ENCODE data around the gene PHF21A. TPM values are rescaled to one million over a fixed set of nuclear protein-coding genes. Genes with fewer than 3 reads are reported as not detected.

PHF21A gene
- total and polyA plus RNA-seq, 2 of the 13 experiments (the other 11 are each of a cell fraction or from before 2014, with no cell fraction given), result 4.1 to 34.6 TPM

GRCh38 chr11:45915446-45915845 is 205.8 kb downstream of the PHF21A start:
- no peak overlapping the region for H3K4me2 ChIP-seq (ENCODE audit: low read depth, low read length)
- no peaks in the 10 kb centered on the region; a peak in 1 of 5 replicates for H3K27me3 ChIP-seq (ENCODE audit: control insufficient read depth in 1 of 2, insufficient read depth in 2 of 2, low read length in 2 of 2)
- no peaks in the 10 kb centered on the region for H3K9me3 ChIP-seq (ENCODE audit: low read length)
- no peak for FAIRE-seq
- H3K9ac ChIP-seq (ENCODE audit: insufficient read depth, low read depth, low read length), result no peak overlapping the region
- no peaks in the 10 kb centered on the region for H4K20me1 ChIP-seq (ENCODE audit: insufficient read depth, low read length)
- WGBS (ENCODE audit: low lambda C conversion rate), result 82% methylated on average over 2 of the region's 13 CpGs
- ChIA-PET POLR2A (no interaction called here), CTCF (ENCODE audit: low intra/inter-chr PET ratio, low total read pairs) (no interaction called here)
- H3K36me3 ChIP-seq (replicated peaks in 1 of 2; ENCODE audit: control insufficient read depth in 1 of 2, insufficient read depth in 2 of 2, low read length in 2 of 2), result peaks cover 11 to 23% of the 10 kb centered on the region in 2 experiments; a peak in 3 of 5 replicates
- no peak overlapping the region for H3K27ac ChIP-seq (ENCODE audit: extremely low read length, insufficient read depth, low read length)
- ATAC-seq, result no peak
- intact Hi-C loops (cut with micrococcal nuclease; ENCODE audit: unreplicated experiment), result no loop called here
- DNase-seq (ENCODE audit: low spot score), result no peak
- no TSS peak for BruUV-seq (replicated peaks)
- H3K4me3 ChIP-seq (replicated peaks in 1 of 3; ENCODE audit: insufficient read depth in 1 of 3, low read depth in 2 of 3, low read length in 3 of 3), result no peak overlapping the region
- in situ Hi-C loops (cut with HindIII; ENCODE audit: extremely low pct_ligation_motif_present, low pct_unique_long_range_greater_than_20kb), result no loop called here
- peaks cover 27% of the 10 kb centered on the region for H3K4me1 ChIP-seq (ENCODE audit: insufficient read depth, low read length)
- no peak for TF ChIP-seq PRDM10 (CRISPR knock-in tag; IDR thresholded peaks at IDR 0.05; ENCODE audit: low read depth)
- no peak for TF ChIP-seq DMAP1 (CRISPR knock-in tag; IDR thresholded peaks at IDR 0.05)
- TF ChIP-seq HOXA5 (CRISPR knock-in tag; IDR thresholded peaks at IDR 0.05), result no peak
- TF ChIP-seq ZNF232 (CRISPR knock-in tag; IDR thresholded peaks at IDR 0.05; ENCODE audit: borderline replicate concordance), result no peak
- H2AFZ ChIP-seq (ENCODE audit: low read length), result no peak overlapping the region
- peaks cover 12% of the 10 kb centered on the region for H3K79me2 ChIP-seq (ENCODE audit: insufficient read depth, low read length)
